Thymus (tissue), 11 donors: Measurements from ENCODE around the gene SYNGR3. TPM values are rescaled to one million over a fixed set of nuclear protein-coding genes. Genes with fewer than 3 reads are reported as not detected.
"Not testable (repeated sequence)": the region's sequence is repeated elsewhere in the genome, so short reads cannot be mapped to it uniquely, and the experiment has no call there.

Experiments
- DNase-seq, 9 donors: peaks; one replicate each; pipeline ENCODE4 v3.0.0-alpha.2; 2013; ENCODE audit warnings: low spot score in 9 of 9, low read depth in 6 of 9, missing footprints in 1 of 9
- H3K27ac ChIP-seq, 2 donors: one replicate each; pipeline ENCODE4 v1.5.1; 2013; ENCODE audit warnings: control low read depth in 1 of 2, low read depth in 1 of 2, low read length in 1 of 2, mild to moderate bottlenecking in 1 of 2, moderate library complexity in 1 of 2
- H3K27me3 ChIP-seq, 2 donors: one replicate each; pipeline ENCODE4 v1.5.1; 2013; ENCODE audit warnings: low read length in 1 of 2; ENCODE audit not compliant: control insufficient read depth in 2 of 2, insufficient read depth in 1 of 2
- H3K36me3 ChIP-seq, 2 donors: one replicate each; pipeline ENCODE4 v1.5.1; 2013; ENCODE audit warnings: low read length in 1 of 2, mild to moderate bottlenecking in 1 of 2, moderate library complexity in 1 of 2; ENCODE audit not compliant: control insufficient read depth in 2 of 2, insufficient read depth in 2 of 2
- H3K4me1 ChIP-seq, 2 donors: one replicate each; pipeline ENCODE4 v1.5.1; 2013; ENCODE audit warnings: low read length in 2 of 2; ENCODE audit not compliant: control insufficient read depth in 2 of 2, insufficient read depth in 2 of 2
- H3K4me3 ChIP-seq, 2 donors: one replicate each; pipeline ENCODE4 v1.5.1; 2013; ENCODE audit warnings: low read length in 2 of 2, control low read depth in 1 of 2, mild to moderate bottlenecking in 1 of 2
- H3K9me3 ChIP-seq, 2 donors: one replicate each; pipeline ENCODE4 v1.5.1; 2013; ENCODE audit warnings: low read length in 1 of 2, mild to moderate bottlenecking in 1 of 2; ENCODE audit not compliant: control insufficient read depth in 2 of 2, insufficient read depth in 1 of 2
- WGBS: extraction: QIAGEN DNeasy Blood & Tissue Kit; methylation state at CpG from one replicate; pipeline ENCODE4 v1.1.7; 2013; 5-methylcytosine and 5-hydroxymethylcytosine counted together
- polyA plus RNA-seq: library from polyadenylated mRNA; stranded (reverse); fragments of 200-250 nt; gene quantifications from one replicate; pipeline ENCODE4 v1.2.3, GENCODE V29; 2013
- total RNA-seq: library from RNA; stranded (reverse); fragments of 120-200 nt; gene quantifications from one replicate; pipeline ENCODE4 v1.2.4, GENCODE V29; 2013
- donor health status: healthy.

SYNGR3 gene
- total and polyA plus RNA-seq, 2 donors: 1.2 to 2.7 TPM

- no peaks in the 10 kb centered on the region for H3K9me3 ChIP-seq
- DNase-seq: no peak
- H3K36me3 ChIP-seq: peaks cover 0 to 4% of the 10 kb centered on the region in 2 donors
- peaks cover 0 to 7% of the 10 kb centered on the region in 2 donors for H3K27me3 ChIP-seq
- no peak overlapping the region for H3K27ac ChIP-seq
- peaks cover 8 to 21% of the 10 kb centered on the region in 2 donors for H3K4me1 ChIP-seq
- 93% methylated on average over 19 of the region's 19 CpGs for WGBS
- H3K4me3 ChIP-seq: no peak overlapping the region
These were observed 44.0 kb upstream of the SYNGR3 start for GRCh38 chr16:1945559-1946391.

- Histone ChIP-seq H3K4me3 (no peak overlapping the region), H3K27ac (no peak overlapping the region), H3K27me3 (peaks cover 0 to 7% of the 10 kb centered on the region in 2 donors), H3K9me3 (no peaks in the 10 kb centered on the region), H3K36me3 (no peaks in the 10 kb centered on the region), H3K4me1 (peaks cover 8 to 15% of the 10 kb centered on the region in 2 donors)
- 95% methylated on average over 38 of the region's 38 CpGs for WGBS
- DNase-seq: no peak
These were observed 43.0 kb upstream of the SYNGR3 start for GRCh38 chr16:1946495-1947368.

GRCh38 chr16:1947369-1947670, 42.5 kb upstream of the SYNGR3 start:
- Histone ChIP-seq H3K36me3 (no peaks in the 10 kb centered on the region), H3K27ac (no peak overlapping the region), H3K9me3 (no peaks in the 10 kb centered on the region), H3K4me3 (no peak overlapping the region), H3K4me1 (peaks cover 3 to 9% of the 10 kb centered on the region in 2 donors), H3K27me3 (peaks cover 0 to 4% of the 10 kb centered on the region in 2 donors)
- DNase-seq: no peak
- WGBS: 95% methylated on average over 9 of the region's 9 CpGs

- no peaks in the 10 kb centered on the region for H3K36me3 ChIP-seq
- DNase-seq: no peak
- no peak overlapping the region for H3K4me3 ChIP-seq
- H3K27ac ChIP-seq: no peak overlapping the region
- H3K4me1 ChIP-seq: no peaks in the 10 kb centered on the region
- peaks cover 0 to 6% of the 10 kb centered on the region in 2 donors for H3K27me3 ChIP-seq
- no peaks in the 10 kb centered on the region for H3K9me3 ChIP-seq
- 98% methylated on average over 11 of the region's 11 CpGs for WGBS
These were observed 40.3 kb upstream of the SYNGR3 start for GRCh38 chr16:1949507-1949906.

GRCh38 chr16:1950047-1950446, 39.7 kb upstream of the SYNGR3 start:
- H3K27me3 ChIP-seq: peaks cover 0 to 8% of the 10 kb centered on the region in 2 donors
- no peaks in the 10 kb centered on the region for H3K9me3 ChIP-seq
- no peaks in the 10 kb centered on the region for H3K36me3 ChIP-seq
- no peak overlapping the region for H3K27ac ChIP-seq
- no peak overlapping the region for H3K4me3 ChIP-seq
- WGBS: 93% methylated on average over 7 of the region's 7 CpGs
- no peaks in the 10 kb centered on the region for H3K4me1 ChIP-seq
- DNase-seq: no peak

GRCh38 chr16:1950559-1950958, 39.2 kb upstream of the SYNGR3 start:
- Histone ChIP-seq H3K27me3 (peaks cover 0 to 8% of the 10 kb centered on the region in 2 donors), H3K9me3 (no peaks in the 10 kb centered on the region), H3K4me3 (no peak overlapping the region), H3K27ac (no peak overlapping the region), H3K36me3 (no peaks in the 10 kb centered on the region), H3K4me1 (no peaks in the 10 kb centered on the region)
- WGBS: 95% methylated on average over 19 of the region's 19 CpGs
- no peak for DNase-seq

GRCh38 chr16:1953734-1954133, 36.0 kb upstream of the SYNGR3 start:
- no peak for DNase-seq
- Histone ChIP-seq H3K4me3 (no peak overlapping the region), H3K9me3 (peaks cover 0 to 1% of the 10 kb centered on the region in 2 donors), H3K27ac (no peak overlapping the region), H3K27me3 (peaks cover 1 to 17% of the 10 kb centered on the region in 2 donors), H3K4me1 (peaks cover 0 to 1% of the 10 kb centered on the region in 2 donors), H3K36me3 (no peaks in the 10 kb centered on the region)
- 94% methylated on average over 22 of the region's 22 CpGs for WGBS

GRCh38 chr16:1957434-1958142, 32.2 kb upstream of the SYNGR3 start:
- not testable (repeated sequence) for DNase-seq, H3K9me3 ChIP-seq, H3K27ac ChIP-seq, H3K4me3 ChIP-seq
- H3K36me3 ChIP-seq: peaks cover 14 to 22% of the 10 kb centered on the region in 2 donors
- peaks cover 2 to 19% of the 10 kb centered on the region in 2 donors for H3K27me3 ChIP-seq
- H3K4me1 ChIP-seq: peaks cover 9 to 24% of the 10 kb centered on the region in 2 donors
- 95% methylated on average over 22 of the region's 22 CpGs for WGBS
